ENCODE data around the gene GOLGA8M.
"Not testable (repeated sequence)": the region's sequence is repeated elsewhere in the genome, so short reads cannot be mapped to it uniquely, and the experiment has no call there.

DNA sequence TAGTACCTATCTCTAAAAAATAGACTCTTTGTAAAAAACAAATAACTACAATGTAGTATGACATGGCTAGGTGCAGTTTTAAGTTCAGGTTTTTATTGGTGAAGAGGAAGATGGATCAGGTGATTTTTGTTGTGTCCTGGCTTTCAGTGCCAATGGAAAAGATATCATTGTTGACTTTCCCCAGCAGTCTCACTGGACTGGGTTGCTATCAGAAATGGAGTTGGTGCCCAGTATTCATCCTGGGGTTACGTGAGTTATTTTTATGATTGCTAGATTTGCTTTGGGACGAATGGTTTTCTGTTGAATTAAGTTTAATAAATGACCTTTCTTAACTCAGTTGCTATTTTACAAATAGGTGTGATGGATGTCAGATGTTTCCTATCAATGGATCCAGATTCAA lies 38.7 kb downstream of the GOLGA8M start:
- TF ChIP-seq, protein P1, sequence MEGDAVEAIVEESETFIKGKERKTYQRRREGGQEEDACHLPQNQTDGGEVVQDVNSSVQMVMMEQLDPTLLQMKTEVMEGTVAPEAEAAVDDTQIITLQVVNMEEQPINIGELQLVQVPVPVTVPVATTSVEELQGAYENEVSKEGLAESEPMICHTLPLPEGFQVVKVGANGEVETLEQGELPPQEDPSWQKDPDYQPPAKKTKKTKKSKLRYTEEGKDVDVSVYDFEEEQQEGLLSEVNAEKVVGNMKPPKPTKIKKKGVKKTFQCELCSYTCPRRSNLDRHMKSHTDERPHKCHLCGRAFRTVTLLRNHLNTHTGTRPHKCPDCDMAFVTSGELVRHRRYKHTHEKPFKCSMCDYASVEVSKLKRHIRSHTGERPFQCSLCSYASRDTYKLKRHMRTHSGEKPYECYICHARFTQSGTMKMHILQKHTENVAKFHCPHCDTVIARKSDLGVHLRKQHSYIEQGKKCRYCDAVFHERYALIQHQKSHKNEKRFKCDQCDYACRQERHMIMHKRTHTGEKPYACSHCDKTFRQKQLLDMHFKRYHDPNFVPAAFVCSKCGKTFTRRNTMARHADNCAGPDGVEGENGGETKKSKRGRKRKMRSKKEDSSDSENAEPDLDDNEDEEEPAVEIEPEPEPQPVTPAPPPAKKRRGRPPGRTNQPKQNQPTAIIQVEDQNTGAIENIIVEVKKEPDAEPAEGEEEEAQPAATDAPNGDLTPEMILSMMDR (IDR thresholded peaks at IDR 0.05): not testable (repeated sequence)
- TF ChIP-seq POLR2A (IDR thresholded peaks at IDR 0.05): not testable (repeated sequence)

Data from thyroid gland (tissue), 4 donors.